ENCODE measurements around the gene CSF2RB.

- no peak for TF ChIP-seq CTCF (IDR thresholded peaks at IDR 0.05)
- TF ChIP-seq EZH2 (IDR thresholded peaks at IDR 0.05): no peak
Measured at GRCh38 chr22:36865346-36865745, 48.1 kb upstream of the CSF2RB start.
